Camera-type eye (tissue), 1 donor: ENCODE results near the gene SLC6A9. TPM values are rescaled to one million over a fixed set of nuclear protein-coding genes. Genes with fewer than 3 reads are reported as not detected.

Source experiments
- total RNA-seq: library from RNA; depleted of rRNA; stranded (reverse); fragments of >200 nt; gene quantifications from one replicate; pipeline ENCODE4 v1.2.3, GENCODE V29; 2014

The SLC6A9 gene
- total RNA-seq, result 35.0 TPM

GRCh38 chr1:44031252-44032169 lies at the start of gene SLC6A9:
Gene SLC6A9 (minus strand): TSS chr1:44031462. CDS start chr1:44024277, 7,185 bp downstream.

GRCh38 chr1:43991476-43992231 lies 39.6 kb downstream of the SLC6A9 start, which contains the start of gene CCDC24:
Gene CCDC24 (plus strand): TSS chr1:43991599. CDS start chr1:43991879, 280 bp downstream.

GRCh38 chr1:43978551-43979260 lies 52.6 kb downstream of the SLC6A9 start, which contains the start of gene B4GALT2:
Gene B4GALT2 (plus strand): TSS chr1:43979210. CDS start chr1:43981161, 1,951 bp downstream.

GRCh38 chr1:43974443-43975248 lies 56.6 kb downstream of the SLC6A9 start, which contains the start of gene ATP6V0B:
Gene ATP6V0B (plus strand): TSS chr1:43974960. CDS start chr1:43975041, 81 bp downstream.

GRCh38 chr1:43969746-43970466 lies 61.4 kb downstream of the SLC6A9 start, which contains the start of gene DPH2:
Gene DPH2 (plus strand): TSS chr1:43970010. CDS start chr1:43970176, 166 bp downstream.

Other genes starting within 250 kb of the SLC6A9 start
- 2.4 TPM for gene ARTN, start 97.7 kb downstream of the SLC6A9 start, total RNA-seq
- gene IPO13, start 84.5 kb downstream of the SLC6A9 start, total RNA-seq, result 29.4 TPM
- gene DPH2, start 61.5 kb downstream of the SLC6A9 start, total RNA-seq, result 12.8 TPM
- gene ATP6V0B, start 56.5 kb downstream of the SLC6A9 start, total RNA-seq, result 76.0 TPM
- gene B4GALT2, start 52.3 kb downstream of the SLC6A9 start, total RNA-seq, result 33.9 TPM
- 4.3 TPM for gene CCDC24, start 39.9 kb downstream of the SLC6A9 start, total RNA-seq
- not detected for gene KLF17, start 87.4 kb upstream of the SLC6A9 start, total RNA-seq
- gene KLF18, start 110.2 kb upstream of the SLC6A9 start, total RNA-seq, result not detected
- 52.7 TPM for gene DMAP1, start 182.0 kb upstream of the SLC6A9 start, total RNA-seq